Measurements from ENCODE around the gene SPRING1.
"Not testable (repeated sequence)": the region's sequence is repeated elsewhere in the genome, so short reads cannot be mapped to it uniquely, and the experiment has no call there.

Gene SPRING1

GRCh38 chr12:116737774-116738657, at the start of gene SPRING1, which contains the start of gene RNFT2:
SPRING1 (minus strand) TSS chr12:116738069; CDS start chr12:116737900, 169 bp downstream.
RNFT2 (plus strand) TSS chr12:116738315; CDS start chr12:116740498, 2,183 bp downstream.
- DNase-seq: peak; percentile 82 to 100 (median 99)

- DNase-seq: no peak
These were observed 46.4 kb upstream of the SPRING1 start for GRCh38 chr12:116784238-116784612.

- DNase-seq: no peak
These were observed 45.8 kb upstream of the SPRING1 start for GRCh38 chr12:116783525-116784237.

- no peak for DNase-seq
These were observed 43.1 kb upstream of the SPRING1 start for GRCh38 chr12:116780942-116781341.

- no peak for DNase-seq
These were observed 41.7 kb upstream of the SPRING1 start for GRCh38 chr12:116779597-116779996.

- DNase-seq: no peak
These were observed 39.4 kb upstream of the SPRING1 start for GRCh38 chr12:116777245-116777644.

GRCh38 chr12:116774020-116774419, 36.2 kb upstream of the SPRING1 start:
- DNase-seq: no peak

GRCh38 chr12:116773276-116773731, 35.4 kb upstream of the SPRING1 start:
- DNase-seq: no peak

- no peak for DNase-seq
These were observed 33.8 kb upstream of the SPRING1 start for GRCh38 chr12:116771651-116772050.

- no peak for DNase-seq
These were observed 28.9 kb upstream of the SPRING1 start for GRCh38 chr12:116766746-116767145.

- DNase-seq: no peak
These were observed 28.4 kb upstream of the SPRING1 start for GRCh38 chr12:116766285-116766684.

- DNase-seq: no peak
These were observed 27.4 kb upstream of the SPRING1 start for GRCh38 chr12:116765271-116765670.

- no peak for DNase-seq
These were observed 23.6 kb upstream of the SPRING1 start for GRCh38 chr12:116761499-116761898.

GRCh38 chr12:116760622-116761020, 22.8 kb upstream of the SPRING1 start:
- no peak for DNase-seq

- no peak for DNase-seq
These were observed 22.1 kb upstream of the SPRING1 start for GRCh38 chr12:116759783-116760621.

GRCh38 chr12:116754783-116755182, 16.9 kb upstream of the SPRING1 start:
- DNase-seq: not testable (repeated sequence)

- DNase-seq: not testable (repeated sequence)
These were observed 16.2 kb upstream of the SPRING1 start for GRCh38 chr12:116754097-116754496.

- no peak for DNase-seq
These were observed 12.4 kb upstream of the SPRING1 start for GRCh38 chr12:116750298-116750697.

GRCh38 chr12:116749884-116750283, 12.0 kb upstream of the SPRING1 start:
- DNase-seq: no peak

GRCh38 chr12:116745554-116745953, 7.7 kb upstream of the SPRING1 start:
- no peak for DNase-seq

- no peak for DNase-seq
These were observed 6.9 kb upstream of the SPRING1 start for GRCh38 chr12:116744766-116745165.
